ENCODE data around the gene XYLB. TPM values are rescaled to one million over a fixed set of nuclear protein-coding genes. Genes with fewer than 3 reads are reported as not detected.

XYLB gene
- total RNA-seq, 1 experiment from 2014 or later: 20.1 TPM

DNA sequence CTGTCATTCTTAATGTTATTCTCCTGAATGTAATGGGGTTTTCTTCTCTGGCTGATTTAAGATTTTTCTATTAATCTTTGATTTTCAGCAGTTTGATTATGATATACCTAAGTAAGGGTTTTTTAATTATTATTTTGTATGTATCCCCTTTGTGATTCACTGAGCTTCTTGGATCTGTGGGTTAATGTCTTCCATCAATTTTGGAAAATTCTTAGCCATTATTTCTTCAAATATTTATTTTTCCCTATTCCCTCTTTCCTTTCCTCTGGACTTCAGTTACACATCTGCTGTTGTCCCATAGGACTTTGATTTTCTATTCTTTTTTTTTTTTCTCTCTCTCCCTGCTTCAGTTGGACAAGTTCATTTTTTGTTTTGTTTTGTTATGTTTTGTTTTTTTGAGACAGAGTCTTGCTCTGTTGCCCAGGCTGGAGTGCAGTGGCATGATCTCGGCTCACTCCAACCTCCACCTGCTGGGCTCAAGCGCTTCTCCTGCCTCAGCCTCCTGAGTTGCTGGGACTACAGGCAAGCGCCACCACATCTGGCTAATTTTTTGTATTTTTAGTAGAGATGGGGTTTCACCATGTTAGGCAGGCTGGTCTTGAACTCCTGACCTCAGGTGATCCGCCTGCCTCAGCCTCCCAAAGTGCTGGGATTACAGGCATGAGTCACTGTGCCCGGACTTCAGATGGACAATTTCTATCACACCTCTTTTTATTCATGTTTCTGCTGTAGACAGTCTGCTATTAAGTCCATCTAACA, 40.6 kb downstream of the XYLB start:
- TF ChIP-seq, protein P1, sequence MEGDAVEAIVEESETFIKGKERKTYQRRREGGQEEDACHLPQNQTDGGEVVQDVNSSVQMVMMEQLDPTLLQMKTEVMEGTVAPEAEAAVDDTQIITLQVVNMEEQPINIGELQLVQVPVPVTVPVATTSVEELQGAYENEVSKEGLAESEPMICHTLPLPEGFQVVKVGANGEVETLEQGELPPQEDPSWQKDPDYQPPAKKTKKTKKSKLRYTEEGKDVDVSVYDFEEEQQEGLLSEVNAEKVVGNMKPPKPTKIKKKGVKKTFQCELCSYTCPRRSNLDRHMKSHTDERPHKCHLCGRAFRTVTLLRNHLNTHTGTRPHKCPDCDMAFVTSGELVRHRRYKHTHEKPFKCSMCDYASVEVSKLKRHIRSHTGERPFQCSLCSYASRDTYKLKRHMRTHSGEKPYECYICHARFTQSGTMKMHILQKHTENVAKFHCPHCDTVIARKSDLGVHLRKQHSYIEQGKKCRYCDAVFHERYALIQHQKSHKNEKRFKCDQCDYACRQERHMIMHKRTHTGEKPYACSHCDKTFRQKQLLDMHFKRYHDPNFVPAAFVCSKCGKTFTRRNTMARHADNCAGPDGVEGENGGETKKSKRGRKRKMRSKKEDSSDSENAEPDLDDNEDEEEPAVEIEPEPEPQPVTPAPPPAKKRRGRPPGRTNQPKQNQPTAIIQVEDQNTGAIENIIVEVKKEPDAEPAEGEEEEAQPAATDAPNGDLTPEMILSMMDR (IDR thresholded peaks at IDR 0.05; ENCODE audit: insufficient read depth in 1 of 2, low read depth in 1 of 2, low read length in 1 of 2, severe bottlenecking in 1 of 2, unreplicated experiment in 1 of 2): no peak
- no peak for DNase-seq
- H3K27me3 Mint-ChIP-seq (ENCODE audit: insufficient read depth, unreplicated experiment): no peaks in the 10 kb centered on the region
- POLR2A ChIA-PET: no interaction called here
- no peak overlapping the region for H3K4me3 ChIP-seq (ENCODE audit: low read depth, low read length)
- CTCF ChIA-PET: no interaction called here
- H3K9me3 ChIP-seq: no peaks in the 10 kb centered on the region
- H3K27me3 ChIP-seq (replicated peaks; ENCODE audit: control insufficient read depth, insufficient read depth, low read length): no peaks in the 10 kb centered on the region
- H3K36me3 Mint-ChIP-seq (ENCODE audit: insufficient read depth, unreplicated experiment): peaks cover 49% of the 10 kb centered on the region
- intact Hi-C loops (cut with micrococcal nuclease; ENCODE audit: unreplicated experiment): no loop called here
- H3K4me3 Mint-ChIP-seq (ENCODE audit: unreplicated experiment): no peak overlapping the region
- BruUV-seq (replicated peaks): no TSS peak
- H3K9me3 Mint-ChIP-seq (ENCODE audit: unreplicated experiment): peaks cover 28% of the 10 kb centered on the region
- H3K36me3 ChIP-seq (ENCODE audit: control insufficient read depth, insufficient read depth, low read length): peaks cover 1% of the 10 kb centered on the region; the same call in 1 of the 2 replicates
- no peak overlapping the region for H3K27ac Mint-ChIP-seq (ENCODE audit: unreplicated experiment)
- no peaks in the 10 kb centered on the region for H3K4me1 Mint-ChIP-seq (ENCODE audit: low read depth, unreplicated experiment)
- no peaks in the 10 kb centered on the region for H3K4me1 ChIP-seq

DNA sequence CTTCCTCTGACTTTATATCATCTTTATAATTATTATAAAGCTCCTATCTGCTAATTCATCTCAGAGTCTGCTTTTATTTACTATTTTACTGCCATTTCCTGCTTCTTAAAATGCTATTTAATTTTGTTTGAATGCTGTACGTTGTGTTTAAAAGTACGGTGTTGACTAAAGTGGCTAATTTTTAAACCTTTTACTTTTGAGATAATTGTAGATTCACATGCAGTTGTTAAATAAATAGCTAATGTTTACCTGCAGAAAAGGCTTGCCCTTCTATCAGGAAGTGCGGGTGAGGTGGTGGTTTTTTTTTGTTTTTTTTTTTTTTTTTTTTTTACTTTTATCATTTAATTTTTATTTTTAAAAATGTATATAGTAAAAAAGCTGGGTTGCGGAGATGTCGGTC, 41.3 kb downstream of the XYLB start:
- ChIA-PET POLR2A (no interaction called here), CTCF (no interaction called here)
- Histone ChIP-seq H3K4me3 (ENCODE audit: low read depth, low read length) (no peak overlapping the region), H3K36me3 (ENCODE audit: control insufficient read depth, insufficient read depth, low read length) (0 out of 2 replicates have a peak, but pooled peaks cover 1% of the 10 kb centered on the region), H3K27me3 (replicated peaks; ENCODE audit: control insufficient read depth, insufficient read depth, low read length) (no peaks in the 10 kb centered on the region), H3K9me3 (no peaks in the 10 kb centered on the region), H3K4me1 (no peaks in the 10 kb centered on the region)
- Mint-ChIP-seq H3K4me3 (ENCODE audit: unreplicated experiment) (no peak overlapping the region), H3K9me3 (ENCODE audit: unreplicated experiment) (peaks cover 28% of the 10 kb centered on the region), H3K27ac (ENCODE audit: unreplicated experiment) (no peak overlapping the region), H3K4me1 (ENCODE audit: low read depth, unreplicated experiment) (no peaks in the 10 kb centered on the region), H3K27me3 (ENCODE audit: insufficient read depth, unreplicated experiment) (no peaks in the 10 kb centered on the region), H3K36me3 (ENCODE audit: insufficient read depth, unreplicated experiment) (peaks cover 47% of the 10 kb centered on the region)
- no TSS peak for BruUV-seq (replicated peaks)
- intact Hi-C loops (cut with micrococcal nuclease; ENCODE audit: unreplicated experiment): no loop called here
- TF ChIP-seq, protein P1 (IDR thresholded peaks at IDR 0.05; ENCODE audit: insufficient read depth in 1 of 2, low read depth in 1 of 2, low read length in 1 of 2, severe bottlenecking in 1 of 2, unreplicated experiment in 1 of 2): no peak
- no peak for DNase-seq

DNA sequence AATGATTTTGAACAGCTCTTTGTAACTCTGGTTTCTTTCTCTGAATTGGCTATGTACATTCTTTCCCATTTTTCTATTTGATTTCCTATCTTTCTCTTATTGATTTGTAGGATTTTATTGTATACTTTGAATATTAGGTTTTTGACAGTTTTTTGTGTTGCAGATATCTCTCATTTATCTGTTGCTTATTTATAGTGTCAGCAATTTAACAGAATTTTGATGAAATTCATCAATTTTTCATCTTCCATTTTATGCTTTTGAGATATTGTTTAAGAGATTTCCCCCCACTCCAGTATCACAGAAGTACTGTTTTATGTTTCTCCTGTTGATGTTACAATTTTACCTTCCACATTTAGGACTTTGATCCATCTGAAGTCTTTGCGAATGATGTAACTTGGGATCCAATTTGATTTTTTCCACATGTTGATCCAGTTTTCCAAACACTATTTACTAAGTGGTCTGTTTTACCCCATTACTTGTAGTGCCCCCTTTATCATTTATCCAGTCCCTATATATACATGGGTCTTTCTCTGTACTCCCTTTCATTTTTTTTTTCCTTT, 46.1 kb downstream of the XYLB start:
- no peak overlapping the region for H3K27ac Mint-ChIP-seq (ENCODE audit: unreplicated experiment)
- no peaks in the 10 kb centered on the region for H3K4me1 Mint-ChIP-seq (ENCODE audit: low read depth, unreplicated experiment)
- H3K27me3 ChIP-seq (replicated peaks; ENCODE audit: control insufficient read depth, insufficient read depth, low read length): no peaks in the 10 kb centered on the region
- no peak for DNase-seq
- no peaks in the 10 kb centered on the region for H3K9me3 ChIP-seq
- no peaks in the 10 kb centered on the region for H3K27me3 Mint-ChIP-seq (ENCODE audit: insufficient read depth, unreplicated experiment)
- peaks cover 3% of the 10 kb centered on the region for H3K36me3 ChIP-seq (ENCODE audit: control insufficient read depth, insufficient read depth, low read length)
- H3K9me3 Mint-ChIP-seq (ENCODE audit: unreplicated experiment): no peaks in the 10 kb centered on the region
- CTCF ChIA-PET: no interaction called here
- no peak overlapping the region for H3K4me3 ChIP-seq (ENCODE audit: low read depth, low read length)
- H3K4me1 ChIP-seq: no peaks in the 10 kb centered on the region
- H3K4me3 Mint-ChIP-seq (ENCODE audit: unreplicated experiment): no peak overlapping the region
- H3K36me3 Mint-ChIP-seq (ENCODE audit: insufficient read depth, unreplicated experiment): peaks cover 29% of the 10 kb centered on the region
- intact Hi-C loops (cut with micrococcal nuclease; ENCODE audit: unreplicated experiment): loop anchor here (10.0 kb wide), 1 partner anchor 92 kb away; no protein-coding TSS in a partner anchor
- no TSS peak for BruUV-seq (replicated peaks)
- TF ChIP-seq, protein P1 (IDR thresholded peaks at IDR 0.05; ENCODE audit: insufficient read depth in 1 of 2, low read depth in 1 of 2, low read length in 1 of 2, severe bottlenecking in 1 of 2, unreplicated experiment in 1 of 2): no peak
- POLR2A ChIA-PET: no interaction called here
